ENCODE data around the gene GRID1. TPM values are rescaled to one million over a fixed set of nuclear protein-coding genes. Genes with fewer than 3 reads are reported as not detected.
"Not testable (repeated sequence)": the region's sequence is repeated elsewhere in the genome, so short reads cannot be mapped to it uniquely, and the experiment has no call there.

The GRID1 gene
- total and polyA plus RNA-seq, 10 donors: 0.06 to 0.42 (median 0.15) TPM; not detected in 4

GRCh38 chr10:86244297-86245014, 122.1 kb downstream of the GRID1 start:
- Histone ChIP-seq H3K27me3 (replicated peaks in 1 of 7) (peaks cover 0 to 22% (median 0%) of the 10 kb centered on the region in 7 donors), H3K4me3 (no peak overlapping the region), H3K4me1 (no peaks in the 10 kb centered on the region), H3K9me3 (peaks cover 0 to 4% (median under 1%) of the 10 kb centered on the region in 8 donors), H3K27ac (no peak overlapping the region), H3K36me3 (no peaks in the 10 kb centered on the region)
- intact Hi-C loops (cut with DNase I; ENCODE audit: low total_unique reads): no loop called here
- 55 to 67% (median 57%) methylated on average over 16 of the region's 16 CpGs for WGBS, 5 donors
- TF ChIP-seq, protein P1, sequence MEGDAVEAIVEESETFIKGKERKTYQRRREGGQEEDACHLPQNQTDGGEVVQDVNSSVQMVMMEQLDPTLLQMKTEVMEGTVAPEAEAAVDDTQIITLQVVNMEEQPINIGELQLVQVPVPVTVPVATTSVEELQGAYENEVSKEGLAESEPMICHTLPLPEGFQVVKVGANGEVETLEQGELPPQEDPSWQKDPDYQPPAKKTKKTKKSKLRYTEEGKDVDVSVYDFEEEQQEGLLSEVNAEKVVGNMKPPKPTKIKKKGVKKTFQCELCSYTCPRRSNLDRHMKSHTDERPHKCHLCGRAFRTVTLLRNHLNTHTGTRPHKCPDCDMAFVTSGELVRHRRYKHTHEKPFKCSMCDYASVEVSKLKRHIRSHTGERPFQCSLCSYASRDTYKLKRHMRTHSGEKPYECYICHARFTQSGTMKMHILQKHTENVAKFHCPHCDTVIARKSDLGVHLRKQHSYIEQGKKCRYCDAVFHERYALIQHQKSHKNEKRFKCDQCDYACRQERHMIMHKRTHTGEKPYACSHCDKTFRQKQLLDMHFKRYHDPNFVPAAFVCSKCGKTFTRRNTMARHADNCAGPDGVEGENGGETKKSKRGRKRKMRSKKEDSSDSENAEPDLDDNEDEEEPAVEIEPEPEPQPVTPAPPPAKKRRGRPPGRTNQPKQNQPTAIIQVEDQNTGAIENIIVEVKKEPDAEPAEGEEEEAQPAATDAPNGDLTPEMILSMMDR (IDR thresholded peaks at IDR 0.05 in 8 of 11, conservative IDR thresholded peaks at IDR 0.05 in 3 of 11): no peak
- TF ChIP-seq POLR2AphosphoS5 (IDR thresholded peaks at IDR 0.05) (no peak), POLR2A (IDR thresholded peaks at IDR 0.05) (no peak)
- no peak for DNase-seq

GRCh38 chr10:86243651-86244155, 122.9 kb downstream of the GRID1 start:
- no peak for TF ChIP-seq POLR2AphosphoS5 (IDR thresholded peaks at IDR 0.05)
- TF ChIP-seq POLR2A (IDR thresholded peaks at IDR 0.05): no peak
- TF ChIP-seq, protein P1 (IDR thresholded peaks at IDR 0.05 in 8 of 11, conservative IDR thresholded peaks at IDR 0.05 in 3 of 11): no peak
- Histone ChIP-seq H3K9me3 (peaks cover 0 to 6% (median 4%) of the 10 kb centered on the region in 8 donors), H3K4me1 (no peaks in the 10 kb centered on the region), H3K27me3 (replicated peaks in 1 of 7) (peaks cover 0 to 17% (median 0%) of the 10 kb centered on the region in 7 donors), H3K36me3 (no peaks in the 10 kb centered on the region), H3K4me3 (no peak overlapping the region), H3K27ac (no peak overlapping the region)
- WGBS, 5 donors: 87 to 96% (median 89%) methylated on average over 9 to 10 of the region's 10 CpGs
- no peak for DNase-seq
- intact Hi-C loops (cut with DNase I; ENCODE audit: low total_unique reads): no loop called here

DNA sequence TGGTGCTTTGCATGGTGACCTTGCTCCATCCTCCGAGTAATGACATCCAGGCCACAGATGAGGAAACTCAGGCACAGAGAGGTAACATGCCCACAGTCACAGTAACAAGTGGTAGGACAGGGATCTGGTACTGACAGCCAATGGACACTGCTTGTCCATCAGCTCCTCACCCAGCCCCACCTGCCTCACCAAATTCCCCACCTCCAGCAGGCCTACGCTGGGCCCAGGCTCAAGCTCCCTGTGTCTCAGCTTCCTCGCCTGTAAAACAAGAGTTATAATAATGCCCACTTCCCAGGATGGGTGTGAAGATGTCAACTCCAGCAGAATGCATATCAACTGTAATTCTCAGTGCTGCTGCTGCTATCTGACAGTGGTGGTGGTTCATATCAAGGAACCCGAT, 123.8 kb downstream of the GRID1 start:
- TF ChIP-seq, protein P1 (IDR thresholded peaks at IDR 0.05 in 8 of 11, conservative IDR thresholded peaks at IDR 0.05 in 3 of 11): no peak
- no peak for TF ChIP-seq POLR2AphosphoS5 (IDR thresholded peaks at IDR 0.05)
- no peak for TF ChIP-seq POLR2A (IDR thresholded peaks at IDR 0.05)
- intact Hi-C loops (cut with DNase I; ENCODE audit: low total_unique reads): no loop called here
- peaks cover 0 to 11% (median 0%) of the 10 kb centered on the region in 7 donors for H3K27me3 ChIP-seq (replicated peaks in 1 of 7)
- WGBS, 5 donors: 75 to 99% (median 86%) methylated on average over 4 of the region's 4 CpGs
- no peaks in the 10 kb centered on the region for H3K36me3 ChIP-seq
- H3K9me3 ChIP-seq: peaks cover 0 to 15% (median 10%) of the 10 kb centered on the region in 8 donors
- no peak overlapping the region for H3K4me3 ChIP-seq
- no peak overlapping the region for H3K27ac ChIP-seq
- no peak for DNase-seq
- no peaks in the 10 kb centered on the region for H3K4me1 ChIP-seq

GRCh38 chr10:86238089-86238488, 128.5 kb downstream of the GRID1 start:
- 37 to 67% (median 46%) methylated on average over 2 of the region's 2 CpGs for WGBS, 5 donors
- DNase-seq; H3K4me3 ChIP-seq; intact Hi-C loops (cut with DNase I; ENCODE audit: low total_unique reads); H3K27ac ChIP-seq; H3K36me3 ChIP-seq; H3K4me1 ChIP-seq: not testable (repeated sequence)
- Histone ChIP-seq H3K27me3 (replicated peaks in 1 of 7) (peaks cover 0 to 10% (median 0%) of the 10 kb centered on the region in 7 donors), H3K9me3 (peaks cover 0 to 23% (median 10%) of the 10 kb centered on the region in 8 donors)
